Osteoblast (primary cell): ENCODE measurements around the gene TM6SF1. TPM values are rescaled to one million over a fixed set of nuclear protein-coding genes. Genes with fewer than 3 reads are reported as not detected.
A peak's percentile ranks its signal among the peaks of the same experiment; 100 is the strongest.

Source experiments
- DNase-seq: peaks from one replicate; pipeline ENCODE4 v3.0.0; 2011; ENCODE audit warnings: low spot score, mixed read lengths; ENCODE audit not compliant: insufficient read length; ENCODE audit errors: missing footprints
- H2AFZ ChIP-seq: 2 replicates; pipeline ENCODE4 v1.6.0; 2011; ENCODE audit warnings: mild to moderate bottlenecking, low read length
- H3K27ac ChIP-seq: 2 replicates; pipeline ENCODE4 v1.5.1; 2011; ENCODE audit warnings: mild to moderate bottlenecking, low read depth, low read length, moderate library complexity
- H3K27me3 ChIP-seq: 2 replicates; pipeline ENCODE4 v1.6.0; 2012; ENCODE audit warnings: mild to moderate bottlenecking, control low read depth, inconsistent platforms, low read length, moderate library complexity; ENCODE audit not compliant: insufficient read depth
- H3K36me3 ChIP-seq: 2 replicates; pipeline ENCODE4 v1.5.1; 2011; ENCODE audit warnings: mild to moderate bottlenecking, low read length, control low read depth, moderate library complexity; ENCODE audit not compliant: insufficient read depth
- H3K4me1 ChIP-seq: 2 replicates; pipeline ENCODE4 v1.5.1; 2011; ENCODE audit warnings: mild to moderate bottlenecking, low read length, control low read depth, moderate library complexity; ENCODE audit not compliant: insufficient read depth
- H3K4me2 ChIP-seq: 2 replicates; pipeline ENCODE4 v1.6.0; 2011; ENCODE audit warnings: mild to moderate bottlenecking, low read length; ENCODE audit not compliant: insufficient read depth
- H3K4me3 ChIP-seq: fragments of 200-600 bp; sonication (generic); 3 replicates; pipeline ENCODE4 v1.5.1; 2012; ENCODE audit warnings: mild to moderate bottlenecking, low read length, inconsistent platforms; ENCODE audit not compliant: insufficient read depth
- H3K79me2 ChIP-seq: 2 replicates; pipeline ENCODE4 v1.6.0; 2012; ENCODE audit warnings: mild to moderate bottlenecking, low read length, control low read depth, inconsistent platforms; ENCODE audit not compliant: insufficient read depth
- H3K9me3 ChIP-seq: 2 replicates; pipeline ENCODE4 v1.5.1; 2011; ENCODE audit warnings: low read depth, low read length, control low read depth
- H4K20me1 ChIP-seq: 2 replicates; pipeline ENCODE4 v1.6.0; 2012; ENCODE audit warnings: mild to moderate bottlenecking, low read length, control low read depth; ENCODE audit not compliant: insufficient read depth
- total RNA-seq: library from RNA; depleted of rRNA; stranded (reverse); fragments of >200 nt; gene quantifications from 2 replicates; pipeline ENCODE4 v1.2.3, GENCODE V29; 2012
- TF ChIP-seq, protein P1 (sequence below): IDR thresholded peaks from 2 replicates; pipeline ENCODE4 v1.5.1; 2011; ENCODE audit warnings: mild to moderate bottlenecking, low read depth, low read length, moderate library complexity; ENCODE audit errors: extremely low read depth

The TM6SF1 gene
- total RNA-seq = 0.29 and 0.36 TPM in 2 replicates

DNA sequence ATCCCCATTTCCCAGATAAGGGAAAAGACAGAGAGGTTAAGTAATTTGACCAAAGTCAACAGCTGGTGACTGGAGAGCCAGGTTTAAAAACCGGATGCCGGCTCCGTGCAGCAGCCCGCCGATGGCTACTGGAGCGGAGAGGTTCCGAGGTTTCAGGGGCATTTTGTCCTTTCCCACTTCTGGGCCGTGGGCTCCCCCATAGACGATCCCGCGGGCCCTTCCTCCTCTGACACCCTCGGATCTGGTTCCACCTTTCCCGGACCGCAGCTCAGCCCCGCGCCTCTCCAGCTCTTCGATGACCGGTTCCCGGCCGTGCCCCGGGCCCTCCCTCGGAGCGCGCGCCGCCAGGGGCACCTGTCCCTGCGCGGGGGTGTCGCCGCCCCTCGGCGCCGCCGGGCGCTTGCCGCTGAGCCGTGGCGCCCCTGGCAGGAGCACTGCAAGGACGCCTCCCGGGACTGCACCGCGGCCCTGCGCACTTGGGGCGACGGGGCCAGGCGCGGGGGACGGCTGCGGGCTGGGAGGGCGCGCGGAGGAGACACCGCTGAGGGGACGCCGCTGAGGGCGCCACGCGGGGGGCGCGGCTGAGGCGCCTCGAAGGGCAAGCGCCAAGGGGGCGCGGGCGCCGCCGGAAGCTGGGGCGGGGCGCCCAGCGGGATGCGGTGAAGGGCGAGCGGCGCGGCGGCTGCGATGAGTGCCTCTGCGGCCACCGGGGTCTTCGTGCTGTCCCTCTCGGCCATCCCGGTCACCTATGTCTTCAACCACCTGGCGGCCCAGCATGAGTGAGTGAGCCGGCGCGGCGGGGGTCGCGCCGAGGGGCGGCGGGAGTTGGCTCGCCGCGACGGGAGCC lies at the start of gene TM6SF1:
Gene TM6SF1, plus strand, starts transcription at position 652 of the 847 bp plus-strand sequence. Its CDS starts 36 bp downstream, at position 688.
- DNase-seq = peak; percentile 82

DNA sequence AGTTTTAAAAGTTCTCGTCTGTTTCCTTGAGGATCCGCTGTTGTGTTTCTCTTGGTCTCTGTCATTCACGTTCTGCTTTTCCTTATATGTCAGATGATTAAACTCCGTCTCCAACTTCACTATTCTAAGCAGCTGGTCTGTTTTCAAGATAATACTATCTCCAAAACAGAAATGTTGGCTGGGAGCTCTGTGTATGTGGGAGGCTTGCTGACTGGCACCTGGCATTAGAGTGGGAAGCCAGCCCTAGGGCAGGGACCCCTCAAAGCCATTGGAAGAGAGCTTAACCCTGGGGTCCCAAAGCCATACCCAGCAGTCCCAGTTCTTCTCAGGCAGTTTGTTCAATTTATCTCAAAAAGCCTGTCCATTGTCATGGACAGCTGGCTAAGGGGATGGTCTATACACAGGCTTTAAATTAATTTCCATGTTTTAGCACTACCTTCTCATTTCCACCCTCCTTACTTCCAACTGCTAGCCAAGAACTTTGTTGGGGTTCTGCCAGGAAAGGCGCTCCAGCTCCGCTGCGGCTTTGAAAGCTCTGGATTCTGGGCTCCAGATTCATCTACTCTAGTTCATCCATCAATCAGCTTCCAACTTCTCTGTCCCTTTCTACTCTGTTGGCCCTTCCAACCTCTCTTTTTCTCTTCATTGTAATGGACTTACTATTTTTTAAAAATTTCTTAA lies 49.6 kb upstream of the TM6SF1 start:
- TF ChIP-seq, protein P1, sequence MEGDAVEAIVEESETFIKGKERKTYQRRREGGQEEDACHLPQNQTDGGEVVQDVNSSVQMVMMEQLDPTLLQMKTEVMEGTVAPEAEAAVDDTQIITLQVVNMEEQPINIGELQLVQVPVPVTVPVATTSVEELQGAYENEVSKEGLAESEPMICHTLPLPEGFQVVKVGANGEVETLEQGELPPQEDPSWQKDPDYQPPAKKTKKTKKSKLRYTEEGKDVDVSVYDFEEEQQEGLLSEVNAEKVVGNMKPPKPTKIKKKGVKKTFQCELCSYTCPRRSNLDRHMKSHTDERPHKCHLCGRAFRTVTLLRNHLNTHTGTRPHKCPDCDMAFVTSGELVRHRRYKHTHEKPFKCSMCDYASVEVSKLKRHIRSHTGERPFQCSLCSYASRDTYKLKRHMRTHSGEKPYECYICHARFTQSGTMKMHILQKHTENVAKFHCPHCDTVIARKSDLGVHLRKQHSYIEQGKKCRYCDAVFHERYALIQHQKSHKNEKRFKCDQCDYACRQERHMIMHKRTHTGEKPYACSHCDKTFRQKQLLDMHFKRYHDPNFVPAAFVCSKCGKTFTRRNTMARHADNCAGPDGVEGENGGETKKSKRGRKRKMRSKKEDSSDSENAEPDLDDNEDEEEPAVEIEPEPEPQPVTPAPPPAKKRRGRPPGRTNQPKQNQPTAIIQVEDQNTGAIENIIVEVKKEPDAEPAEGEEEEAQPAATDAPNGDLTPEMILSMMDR = no peak
- no peak overlapping the region for H3K4me2 ChIP-seq
- no peaks in the 10 kb centered on the region for H3K27me3 ChIP-seq
- H4K20me1 ChIP-seq = peaks cover 42% of the 10 kb centered on the region
- no peak overlapping the region for H3K27ac ChIP-seq
- H2AFZ ChIP-seq = no peak overlapping the region
- no peaks in the 10 kb centered on the region for H3K9me3 ChIP-seq
- peaks cover 25% of the 10 kb centered on the region for H3K36me3 ChIP-seq
- H3K4me1 ChIP-seq = peaks cover 20% of the 10 kb centered on the region
- H3K79me2 ChIP-seq = peaks cover 79% of the 10 kb centered on the region
- no peak overlapping the region for H3K4me3 ChIP-seq
- no peak for DNase-seq

More for the DNA sequence above, at the start of gene TM6SF1:
- Histone ChIP-seq H3K4me3 (peak within 1 kb of the TSS; percentile 61), H3K9me3 (no peaks in the 10 kb centered on the region), H3K79me2 (no peaks in the 10 kb centered on the region), H4K20me1 (no peaks in the 10 kb centered on the region), H3K4me2 (peak within 1 kb of the TSS; percentile 75), H3K4me1 (no peaks in the 10 kb centered on the region), H2AFZ (peak within 1 kb of the TSS; percentile 51), H3K27me3 (peaks cover 23% of the 10 kb centered on the region), H3K27ac (no peak within 1 kb of the TSS), H3K36me3 (no peaks in the 10 kb centered on the region)
- TF ChIP-seq, protein P1 = no peak

DNA sequence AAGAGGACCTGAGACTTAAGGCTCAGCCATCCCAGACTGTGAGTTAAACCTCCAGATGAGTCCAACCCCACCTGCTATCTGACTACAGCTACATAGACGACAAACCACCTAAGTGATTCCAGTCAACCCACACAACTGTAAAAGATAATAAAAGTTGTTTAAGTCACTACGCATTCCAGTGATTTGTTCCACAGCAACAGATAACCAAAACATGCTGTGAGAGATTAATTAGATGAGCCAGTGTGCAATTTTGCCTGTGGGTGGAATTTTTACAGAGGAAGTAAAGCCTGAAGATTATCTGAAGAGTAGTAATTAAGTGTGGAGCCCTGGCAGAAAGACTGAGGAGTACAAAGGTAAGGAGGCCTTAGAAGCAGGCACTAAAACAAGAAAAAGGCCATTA lies 45.8 kb upstream of the TM6SF1 start:
- no peak for DNase-seq
- TF ChIP-seq, protein P1 = no peak
- H3K36me3 ChIP-seq = no peaks in the 10 kb centered on the region
- no peaks in the 10 kb centered on the region for H3K27me3 ChIP-seq
- H3K9me3 ChIP-seq = no peaks in the 10 kb centered on the region
- peak overlapping the region; percentile 6 for H3K4me2 ChIP-seq
- no peak overlapping the region for H2AFZ ChIP-seq
- H3K4me3 ChIP-seq = no peak overlapping the region
- H3K4me1 ChIP-seq = peaks cover 25% of the 10 kb centered on the region
- H4K20me1 ChIP-seq = peaks cover 68% of the 10 kb centered on the region
- peak overlapping the region; percentile 17 for H3K27ac ChIP-seq
- peaks cover 98% of the 10 kb centered on the region for H3K79me2 ChIP-seq

DNA sequence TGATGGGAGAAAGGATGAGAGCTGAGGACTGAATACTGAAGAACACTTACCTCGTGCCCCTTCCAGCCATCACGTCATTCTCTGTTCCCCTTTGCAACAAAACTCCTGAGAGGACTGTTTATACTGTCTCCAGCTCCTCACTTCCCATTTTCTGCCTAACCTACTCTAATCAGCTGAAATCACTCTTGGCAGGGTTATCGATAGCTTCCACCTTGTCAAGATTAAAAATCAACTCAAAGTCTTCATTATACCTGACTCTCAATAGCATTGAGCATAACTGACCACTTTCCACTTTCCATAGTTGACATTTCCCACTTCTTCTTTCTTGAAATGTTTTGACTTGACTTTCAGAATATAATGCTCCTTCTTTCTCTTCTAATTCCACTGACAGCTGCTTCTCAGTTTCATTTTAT lies 44.7 kb upstream of the TM6SF1 start:
- H3K4me2 ChIP-seq = no peak overlapping the region
- H4K20me1 ChIP-seq = peaks cover 59% of the 10 kb centered on the region
- DNase-seq = no peak
- peaks cover 29% of the 10 kb centered on the region for H3K4me1 ChIP-seq
- no peak overlapping the region for H2AFZ ChIP-seq
- H3K27ac ChIP-seq = no peak overlapping the region
- peaks cover 89% of the 10 kb centered on the region for H3K79me2 ChIP-seq
- no peaks in the 10 kb centered on the region for H3K27me3 ChIP-seq
- no peaks in the 10 kb centered on the region for H3K9me3 ChIP-seq
- H3K36me3 ChIP-seq = no peaks in the 10 kb centered on the region
- no peak overlapping the region for H3K4me3 ChIP-seq
- TF ChIP-seq, protein P1 = no peak
